ENCODE results near the gene IFNA21. TPM values are rescaled to one million over a fixed set of nuclear protein-coding genes. Genes with fewer than 3 reads are reported as not detected.

Gene IFNA21
- total RNA-seq, 4 donors from 2014 or later: not detected

Small RNAs within 50 kb of the gene (small RNA-seq; reads per million reads assigned to genes)
- 0.49 reads per million for gene RF00019

Other genes starting within 250 kb of the IFNA21 start
- gene HACD4, start 135.0 kb downstream of the IFNA21 start, total RNA-seq: 1 to 10 TPM; 1.3 to 9.3 (median 5.6) TPM
- not detected for gene IFNB1, start 88.7 kb downstream of the IFNA21 start, total RNA-seq
- gene IFNW1, start 24.8 kb downstream of the IFNA21 start, total RNA-seq: not detected
- not detected for gene IFNA4, start 20.9 kb upstream of the IFNA21 start, total RNA-seq
- not detected for gene IFNA7, start 35.5 kb upstream of the IFNA21 start, total RNA-seq
- gene IFNA10, start 40.5 kb upstream of the IFNA21 start, total RNA-seq: not detected
- not detected for gene IFNA16, start 50.7 kb upstream of the IFNA21 start, total RNA-seq
- not detected for gene IFNA17, start 61.6 kb upstream of the IFNA21 start, total RNA-seq
- gene IFNA14, start 73.3 kb upstream of the IFNA21 start, total RNA-seq: not detected
- under 1 TPM in 1 of 4 donors, not detected in 3; 0.51 TPM for gene IFNA5, start 138.7 kb upstream of the IFNA21 start, total RNA-seq
- gene KLHL9, start 168.7 kb upstream of the IFNA21 start, total RNA-seq: 10 to 100 TPM; 18.6 to 28.4 (median 26.5) TPM
- gene IFNA6, start 184.2 kb upstream of the IFNA21 start, total RNA-seq: not detected
- not detected for gene IFNA13, start 201.4 kb upstream of the IFNA21 start, total RNA-seq
- gene IFNA2, start 218.7 kb upstream of the IFNA21 start, total RNA-seq: not detected
- gene IFNA8, start 242.5 kb upstream of the IFNA21 start, total RNA-seq: not detected

All from subcutaneous adipose tissue (tissue), 4 donors.